Hepatocyte (in vitro differentiated cells): ENCODE data around the gene ATP1A2. TPM values are rescaled to one million over a fixed set of nuclear protein-coding genes. Genes with fewer than 3 reads are reported as not detected.

ENCODE experiments used
- DNase-seq: peaks from one replicate; pipeline ENCODE4 v3.0.0-alpha.2; 2016; ENCODE audit warnings: low spot score
- H2AFZ ChIP-seq: fragments of 200-600 bp; sonication (generic); 2 replicates; pipeline ENCODE4 v1.6.0; 2016; ENCODE audit warnings: antibody characterized with exemption, mild to moderate bottlenecking
- H3K27ac ChIP-seq: fragments of 200-600 bp; sonication (generic); 2 replicates; pipeline ENCODE4 v1.5.1; 2016; ENCODE audit warnings: mild to moderate bottlenecking
- H3K27me3 ChIP-seq: fragments of 200-600 bp; sonication (generic); 2 replicates; pipeline ENCODE4 v1.6.1; 2016
- H3K36me3 ChIP-seq: fragments of 200-600 bp; sonication (generic); replicated peaks from 2 replicates; pipeline ENCODE4 v1.5.1; 2016; ENCODE audit warnings: low read depth; ENCODE audit not compliant: insufficient read depth
- H3K4me1 ChIP-seq: fragments of 200-600 bp; sonication (generic); 2 replicates; pipeline ENCODE4 v1.5.1; 2016; ENCODE audit warnings: mild to moderate bottlenecking, moderate library complexity; ENCODE audit not compliant: insufficient read depth
- H3K4me2 ChIP-seq: fragments of 200-600 bp; sonication (generic); 2 replicates; pipeline ENCODE4 v1.6.0; 2016
- H3K4me3 ChIP-seq: fragments of 200-600 bp; sonication (generic); 2 replicates; pipeline ENCODE4 v1.5.1; 2016; ENCODE audit warnings: mild to moderate bottlenecking
- H3K79me2 ChIP-seq: fragments of 200-600 bp; sonication (generic); 2 replicates; pipeline ENCODE4 v1.6.0; 2017; ENCODE audit warnings: mild to moderate bottlenecking
- H3K9me2 ChIP-seq: fragments of 200-600 bp; sonication (generic); replicated peaks from 2 replicates; pipeline ENCODE4 v1.6.0; 2017; ENCODE audit warnings: mild to moderate bottlenecking; ENCODE audit not compliant: insufficient read depth
- H3K9me3 ChIP-seq: fragments of 200-600 bp; sonication (generic); 2 replicates; pipeline ENCODE4 v1.5.1; 2016; ENCODE audit warnings: low read depth, mild to moderate bottlenecking
- H4K20me1 ChIP-seq: fragments of 200-600 bp; sonication (generic); 2 replicates; pipeline ENCODE4 v1.6.0; 2016; ENCODE audit warnings: mild to moderate bottlenecking; ENCODE audit not compliant: insufficient read depth, poor library complexity, severe bottlenecking
- CTCF ChIP-seq: fragments of 200-600 bp; sonication (generic); IDR thresholded peaks from 2 replicates; pipeline ENCODE4 v1.5.1; 2016; ENCODE audit warnings: antibody characterized with exemption, mild to moderate bottlenecking; ENCODE audit not compliant: poor library complexity
- EZH2 ChIP-seq: fragments of 200-600 bp; sonication (generic); IDR thresholded peaks from 2 replicates; pipeline ENCODE4 v1.6.1; 2016; ENCODE audit warnings: antibody characterized with exemption, mild to moderate bottlenecking, borderline replicate concordance
- EZH2phosphoT487 ChIP-seq: fragments of 200-600 bp; sonication (generic); IDR thresholded peaks from one replicate; pipeline ENCODE4 v1.6.1; 2018; ENCODE audit warnings: antibody characterized with exemption, mild to moderate bottlenecking, low read depth, moderate library complexity; ENCODE audit not compliant: unreplicated experiment, severe bottlenecking
- WGBS: methylation state at CpG from one replicate; pipeline ENCODE4 v1.1.6; 2016; ENCODE audit warnings: low lambda C conversion rate; ENCODE audit errors: missing lambda C conversion rate; 5-methylcytosine and 5-hydroxymethylcytosine counted together
- polyA plus RNA-seq: library from polyadenylated mRNA; unstranded; fragments of >200 nt; fragmentation: Nextera tagmentation; extraction: Ambion mirVana; gene quantifications from 2 replicates; pipeline ENCODE4 v1.2.1, GENCODE V29; 2016
- total RNA-seq: library from RNA; depleted of rRNA; stranded (reverse); fragments of >200 nt; gene quantifications from 2 replicates; pipeline ENCODE4 v1.2.3, GENCODE V29; 2014

Gene ATP1A2
- total and polyA plus RNA-seq, 2 experiments from 2014 or later = 1.5 to 2.9 TPM

GRCh38 chr1:160103658-160104408 is 11.7 kb upstream of the ATP1A2 start:
- 54% methylated on average over 6 of the region's 6 CpGs for WGBS
- no peaks in the 10 kb centered on the region for H3K9me3 ChIP-seq
- peak overlapping the region; percentile 22 for H3K27ac ChIP-seq
- no peak for DNase-seq
- H4K20me1 ChIP-seq = no peaks in the 10 kb centered on the region
- no peak overlapping the region for H3K4me3 ChIP-seq
- peaks cover 17% of the 10 kb centered on the region for H3K4me1 ChIP-seq
- H3K27me3 ChIP-seq = no peaks in the 10 kb centered on the region
- H3K9me2 ChIP-seq = no peaks in the 10 kb centered on the region
- TF ChIP-seq EZH2 (no peak), CTCF (no peak), EZH2phosphoT487 (no peak)
- no peak overlapping the region for H3K4me2 ChIP-seq
- H3K36me3 ChIP-seq = no peaks in the 10 kb centered on the region
- H3K79me2 ChIP-seq = no peaks in the 10 kb centered on the region
- no peak overlapping the region for H2AFZ ChIP-seq

GRCh38 chr1:160104486-160104885 is 11.1 kb upstream of the ATP1A2 start:
- Histone ChIP-seq H4K20me1 (no peaks in the 10 kb centered on the region), H3K4me1 (peaks cover 23% of the 10 kb centered on the region), H3K27ac (peak overlapping the region; percentile 22), H3K9me3 (no peaks in the 10 kb centered on the region), H3K27me3 (no peaks in the 10 kb centered on the region), H2AFZ (no peak overlapping the region), H3K79me2 (no peaks in the 10 kb centered on the region), H3K4me3 (no peak overlapping the region), H3K4me2 (no peak overlapping the region), H3K36me3 (no peaks in the 10 kb centered on the region), H3K9me2 (no peaks in the 10 kb centered on the region)
- 75% methylated on average over 3 of the region's 3 CpGs for whole genome bisulfite sequencing
- DNase-seq = no peak
- TF ChIP-seq EZH2 (no peak), EZH2phosphoT487 (no peak), CTCF (no peak)

GRCh38 chr1:160105155-160105554 is 10.4 kb upstream of the ATP1A2 start:
- H3K4me2 ChIP-seq = no peak overlapping the region
- no peak overlapping the region for H3K4me3 ChIP-seq
- H3K36me3 ChIP-seq = no peaks in the 10 kb centered on the region
- H3K27ac ChIP-seq = no peak overlapping the region
- H3K9me3 ChIP-seq = no peaks in the 10 kb centered on the region
- H3K27me3 ChIP-seq = no peaks in the 10 kb centered on the region
- H3K9me2 ChIP-seq = no peaks in the 10 kb centered on the region
- DNase-seq = no peak
- no peak overlapping the region for H2AFZ ChIP-seq
- TF ChIP-seq EZH2phosphoT487 = no peak
- no peak for TF ChIP-seq CTCF
- peaks cover 23% of the 10 kb centered on the region for H3K4me1 ChIP-seq
- no peaks in the 10 kb centered on the region for H3K79me2 ChIP-seq
- WGBS = 89% methylated on average over 5 of the region's 5 CpGs
- H4K20me1 ChIP-seq = no peaks in the 10 kb centered on the region
